Measurements from ENCODE around the gene GATC. TPM values are rescaled to one million over a fixed set of nuclear protein-coding genes. Genes with fewer than 3 reads are reported as not detected.

Gene GATC
- total RNA-seq, 1 donor from 2014 or later = 28.0 TPM

DNA sequence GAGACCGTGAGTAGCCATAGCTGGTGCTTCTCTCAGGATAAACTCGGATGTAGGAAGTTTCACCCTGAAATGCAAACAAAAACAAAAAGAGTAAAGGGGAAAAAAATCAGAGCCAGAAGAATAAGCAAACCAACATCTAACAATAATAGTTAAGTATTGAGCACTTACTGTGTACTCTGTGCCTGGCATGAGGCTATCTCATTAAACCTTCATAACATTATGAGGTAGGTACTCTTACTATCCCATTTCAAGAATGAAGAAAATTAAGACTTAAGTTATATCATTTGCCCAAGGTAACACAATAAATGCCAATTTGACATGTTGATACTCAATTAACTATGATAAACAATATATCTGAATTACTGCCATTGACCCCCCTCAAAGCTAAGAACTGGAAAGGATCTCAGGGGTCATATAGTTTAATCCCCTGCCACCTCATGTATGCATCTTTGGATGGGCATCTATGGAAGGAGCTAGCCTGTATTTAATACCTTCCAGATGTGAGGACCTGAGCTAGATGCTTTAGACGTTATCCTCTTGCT is 15.9 kb downstream of the GATC start:
- Mint-ChIP-seq H3K9me3 (ENCODE audit: low read depth) (no peaks in the 10 kb centered on the region), H3K27me3 (no peaks in the 10 kb centered on the region), H3K4me1 (ENCODE audit: low read depth) (peaks cover 10% of the 10 kb centered on the region), H3K4me3 (ENCODE audit: low read depth) (no peak overlapping the region), H3K27ac (no peak overlapping the region), H3K36me3 (ENCODE audit: insufficient read depth) (peaks cover 31% of the 10 kb centered on the region)
- no peak for TF ChIP-seq CTCF (IDR thresholded peaks at IDR 0.05; ENCODE audit: unreplicated experiment)
- no peak for DNase-seq (ENCODE audit: low spot score, unreplicated experiment)

DNA sequence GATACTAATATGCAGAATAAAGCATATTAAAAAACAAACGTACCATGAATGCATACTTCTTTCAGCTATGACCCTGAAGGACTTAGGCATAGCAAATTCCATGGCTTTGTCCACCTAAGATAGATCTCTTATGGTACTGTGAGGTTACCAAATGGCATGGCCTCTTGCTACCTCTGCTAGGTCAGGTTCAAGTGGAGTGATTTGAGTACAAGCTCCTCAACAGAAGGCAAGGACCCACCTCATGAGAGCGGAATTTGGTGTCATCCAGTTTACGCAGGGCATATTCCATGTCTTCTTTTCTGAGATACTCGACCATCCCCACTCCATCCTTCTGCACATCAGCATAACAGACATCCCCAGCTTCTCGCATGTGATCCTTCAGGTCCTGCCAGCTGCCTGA is 17.5 kb downstream of the GATC start:
- Mint-ChIP-seq H3K36me3 (ENCODE audit: insufficient read depth) (peaks cover 30% of the 10 kb centered on the region), H3K9me3 (ENCODE audit: low read depth) (no peaks in the 10 kb centered on the region)

DNA sequence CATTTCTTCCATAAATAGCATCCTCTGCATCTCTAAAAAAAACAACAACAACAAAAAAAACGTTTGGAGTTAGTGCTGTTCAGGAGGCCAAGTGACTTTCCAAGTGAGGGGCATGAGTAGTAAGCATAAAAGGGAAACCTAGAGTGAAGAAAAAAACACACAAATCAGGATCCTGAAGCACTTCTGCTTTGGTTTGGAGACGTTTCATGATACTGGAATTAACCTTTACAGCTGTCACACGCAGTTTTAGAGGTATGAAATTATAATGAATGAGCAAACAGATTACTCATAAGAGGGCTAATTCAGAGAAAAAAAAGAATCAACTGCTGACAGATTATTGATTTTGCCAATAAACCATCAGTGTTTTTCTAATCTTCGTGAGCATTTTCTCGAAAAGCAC is 19.5 kb downstream of the GATC start:
- no peak overlapping the region for H3K4me3 Mint-ChIP-seq (ENCODE audit: low read depth)
- no peaks in the 10 kb centered on the region for H3K27me3 Mint-ChIP-seq
- no peaks in the 10 kb centered on the region for H3K9me3 Mint-ChIP-seq (ENCODE audit: low read depth)
- H3K36me3 Mint-ChIP-seq (ENCODE audit: insufficient read depth) = peaks cover 26% of the 10 kb centered on the region
- no peak for TF ChIP-seq CTCF (IDR thresholded peaks at IDR 0.05; ENCODE audit: unreplicated experiment)
- no peak overlapping the region for H3K27ac Mint-ChIP-seq
- DNase-seq (ENCODE audit: low spot score, unreplicated experiment) = no peak
- H3K4me1 Mint-ChIP-seq (ENCODE audit: low read depth) = peaks cover 19% of the 10 kb centered on the region

More for the DNA sequence above, 17.5 kb downstream of the GATC start:
- no peak for TF ChIP-seq CTCF (IDR thresholded peaks at IDR 0.05; ENCODE audit: unreplicated experiment)
- H3K27ac Mint-ChIP-seq = peak overlapping the region; percentile 85
- no peaks in the 10 kb centered on the region for H3K27me3 Mint-ChIP-seq
- no peak for DNase-seq (ENCODE audit: low spot score, unreplicated experiment)
- no peak overlapping the region for H3K4me3 Mint-ChIP-seq (ENCODE audit: low read depth)
- peaks cover 17% of the 10 kb centered on the region for H3K4me1 Mint-ChIP-seq (ENCODE audit: low read depth)

GRCh38 chr12:120466560-120467315 is 20.5 kb downstream of the GATC start:
- Mint-ChIP-seq H3K4me1 (ENCODE audit: low read depth) (peaks cover 19% of the 10 kb centered on the region), H3K9me3 (ENCODE audit: low read depth) (no peaks in the 10 kb centered on the region), H3K27ac (peak overlapping the region; percentile 76), H3K36me3 (ENCODE audit: insufficient read depth) (peaks cover 24% of the 10 kb centered on the region), H3K27me3 (no peaks in the 10 kb centered on the region), H3K4me3 (ENCODE audit: low read depth) (peak overlapping the region; percentile 18)
- TF ChIP-seq CTCF (IDR thresholded peaks at IDR 0.05; ENCODE audit: unreplicated experiment) = peak; percentile 62
- peak; percentile 18 for DNase-seq (ENCODE audit: low spot score, unreplicated experiment)

DNA sequence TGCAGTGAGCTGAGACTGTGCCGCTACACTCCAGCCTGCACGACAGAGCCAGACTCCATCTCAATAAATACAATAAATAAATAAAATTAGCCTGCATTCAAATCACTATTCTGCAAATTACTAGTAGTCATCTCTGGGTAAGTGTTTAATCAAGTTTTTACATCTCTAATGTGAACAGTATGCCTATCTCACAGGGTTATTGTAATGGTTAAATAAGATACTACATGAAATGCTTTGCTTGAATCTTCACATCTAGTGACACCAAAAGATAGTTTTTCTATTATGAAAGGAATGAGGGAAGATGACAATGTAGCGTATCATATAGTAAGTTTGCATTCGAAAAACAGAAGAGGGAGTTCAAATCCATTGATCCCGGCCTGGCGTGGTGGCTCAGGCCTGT is 21.2 kb downstream of the GATC start:
- no peaks in the 10 kb centered on the region for H3K9me3 Mint-ChIP-seq (ENCODE audit: low read depth)
- H3K27ac Mint-ChIP-seq = peak overlapping the region; percentile 95
- H3K27me3 Mint-ChIP-seq = no peaks in the 10 kb centered on the region
- no peak for TF ChIP-seq CTCF (IDR thresholded peaks at IDR 0.05; ENCODE audit: unreplicated experiment)
- peaks cover 21% of the 10 kb centered on the region for H3K36me3 Mint-ChIP-seq (ENCODE audit: insufficient read depth)
- no peak for DNase-seq (ENCODE audit: low spot score, unreplicated experiment)
- H3K4me1 Mint-ChIP-seq (ENCODE audit: low read depth) = peaks cover 19% of the 10 kb centered on the region
- H3K4me3 Mint-ChIP-seq (ENCODE audit: low read depth) = peak overlapping the region; percentile 87
